NB4 (cell line): ENCODE data around the gene SND1.

ENCODE experiments used
- POLR2A ChIP-seq: IDR thresholded peaks from 2 replicates; pipeline ENCODE4 v1.6.1; 2011; ENCODE audit warnings: mild to moderate bottlenecking; ENCODE audit not compliant: insufficient read length; ENCODE audit errors: extremely low read depth
- TF ChIP-seq, protein P1 (sequence below): IDR thresholded peaks from one replicate; pipeline ENCODE4 v1.5.1; 2012; ENCODE audit warnings: low read depth, low read length

DNA sequence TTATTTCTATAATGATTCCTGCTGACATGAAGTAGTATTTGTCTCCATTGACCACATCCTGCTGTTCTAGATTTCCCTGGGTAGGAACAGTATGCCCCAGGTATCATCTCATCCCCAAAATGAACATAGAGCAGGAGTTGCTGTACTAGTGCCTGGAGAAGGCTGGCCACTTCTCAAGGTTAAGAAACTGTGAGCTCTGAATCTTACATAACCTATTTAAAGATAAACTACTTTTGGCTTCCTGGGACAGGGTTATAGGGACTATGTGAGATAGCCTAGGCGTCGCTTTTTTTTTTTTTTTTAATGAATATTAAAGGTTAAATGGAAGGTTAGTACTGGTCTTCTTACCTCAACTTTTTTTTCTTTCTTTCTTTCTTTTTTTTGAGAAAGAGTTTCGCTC, 276.2 kb downstream of the SND1 start:
- TF ChIP-seq, protein P1, sequence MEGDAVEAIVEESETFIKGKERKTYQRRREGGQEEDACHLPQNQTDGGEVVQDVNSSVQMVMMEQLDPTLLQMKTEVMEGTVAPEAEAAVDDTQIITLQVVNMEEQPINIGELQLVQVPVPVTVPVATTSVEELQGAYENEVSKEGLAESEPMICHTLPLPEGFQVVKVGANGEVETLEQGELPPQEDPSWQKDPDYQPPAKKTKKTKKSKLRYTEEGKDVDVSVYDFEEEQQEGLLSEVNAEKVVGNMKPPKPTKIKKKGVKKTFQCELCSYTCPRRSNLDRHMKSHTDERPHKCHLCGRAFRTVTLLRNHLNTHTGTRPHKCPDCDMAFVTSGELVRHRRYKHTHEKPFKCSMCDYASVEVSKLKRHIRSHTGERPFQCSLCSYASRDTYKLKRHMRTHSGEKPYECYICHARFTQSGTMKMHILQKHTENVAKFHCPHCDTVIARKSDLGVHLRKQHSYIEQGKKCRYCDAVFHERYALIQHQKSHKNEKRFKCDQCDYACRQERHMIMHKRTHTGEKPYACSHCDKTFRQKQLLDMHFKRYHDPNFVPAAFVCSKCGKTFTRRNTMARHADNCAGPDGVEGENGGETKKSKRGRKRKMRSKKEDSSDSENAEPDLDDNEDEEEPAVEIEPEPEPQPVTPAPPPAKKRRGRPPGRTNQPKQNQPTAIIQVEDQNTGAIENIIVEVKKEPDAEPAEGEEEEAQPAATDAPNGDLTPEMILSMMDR = no peak
- TF ChIP-seq POLR2A = no peak
